Lower leg skin (tissue), 4 donors: ENCODE measurements around the gene ABCG1. TPM values are rescaled to one million over a fixed set of nuclear protein-coding genes. Genes with fewer than 3 reads are reported as not detected.
A peak's percentile ranks its signal among the peaks of the same experiment; 100 is the strongest.

ENCODE experiments used
- DNase-seq, 2 donors: peaks; one replicate each; pipeline ENCODE4 v3.0.0-alpha.2; 2019; ENCODE audit warnings: low spot score in 2 of 2
- H3K4me3 ChIP-seq: fragments of 200-600 bp; sonication (generic); 2 replicates; pipeline ENCODE4 v1.5.1; 2017; ENCODE audit warnings: mild to moderate bottlenecking, low read depth; ENCODE audit not compliant: poor library complexity, severe bottlenecking
- POLR2A ChIP-seq, 2 donors: fragments of 450-650 bp; IDR thresholded peaks; one replicate each; pipeline ENCODE4 v1.6.1; 2016 to 2017; ENCODE audit warnings: antibody characterized with exemption in 2 of 2, mild to moderate bottlenecking in 1 of 2, moderate library complexity in 1 of 2
- WGBS, 2 donors: methylation state at CpG; one replicate each; pipeline ENCODE4 v1.1.5; 2018; 5-methylcytosine and 5-hydroxymethylcytosine counted together
- intact Hi-C: fragments of 100-400 bp; cut with DNase I; formaldehyde crosslinking; loops from one replicate; pipeline ENCODE4 v1.15.0; 2023; ENCODE audit warnings: low total_unique reads
- total RNA-seq, 4 donors: library from RNA; depleted of rRNA; stranded (reverse); fragments of >200 nt; gene quantifications; one replicate each; pipeline ENCODE4 v1.1.0, GENCODE V29; 2016
- TF ChIP-seq, protein P1 (sequence below), 3 donors: fragments of 450-650 bp; IDR thresholded peaks; one replicate each; pipeline ENCODE4 v1.5.1; 2016; ENCODE audit warnings: antibody characterized with exemption in 3 of 3, mild to moderate bottlenecking in 3 of 3, moderate library complexity in 2 of 3

The ABCG1 gene
- total RNA-seq, 4 donors from 2014 or later, result 49.4 to 80.2 (median 52.7) TPM

DNA sequence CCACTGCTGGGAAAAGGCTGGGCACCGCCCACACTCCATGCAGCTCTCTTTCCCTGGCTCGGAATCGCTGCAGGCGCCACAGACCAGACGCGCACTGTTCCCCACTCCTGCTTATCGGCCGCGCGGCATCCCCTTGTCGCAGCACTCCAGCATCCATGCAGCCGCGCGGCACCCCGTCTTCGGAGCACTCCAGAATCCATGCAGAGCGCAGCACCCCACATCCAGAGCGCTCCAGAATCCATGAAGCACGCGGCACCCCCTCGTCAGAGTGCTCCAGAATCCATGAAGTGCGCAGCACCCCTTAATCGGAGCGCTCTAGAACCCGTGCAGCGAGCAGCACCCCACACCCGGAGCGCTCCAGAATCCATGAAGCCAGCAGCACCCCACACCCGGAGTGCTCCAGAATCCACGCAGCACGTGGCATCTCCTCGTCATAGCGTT lies 86.8 kb downstream of the ABCG1 start:
- DNase-seq, result peak in 1 of 2 donors; percentile 81
- no peak overlapping the region for H3K4me3 ChIP-seq
- WGBS, 2 donors, result 94 to 95% methylated on average over 33 of the region's 33 CpGs
- TF ChIP-seq, protein P1, sequence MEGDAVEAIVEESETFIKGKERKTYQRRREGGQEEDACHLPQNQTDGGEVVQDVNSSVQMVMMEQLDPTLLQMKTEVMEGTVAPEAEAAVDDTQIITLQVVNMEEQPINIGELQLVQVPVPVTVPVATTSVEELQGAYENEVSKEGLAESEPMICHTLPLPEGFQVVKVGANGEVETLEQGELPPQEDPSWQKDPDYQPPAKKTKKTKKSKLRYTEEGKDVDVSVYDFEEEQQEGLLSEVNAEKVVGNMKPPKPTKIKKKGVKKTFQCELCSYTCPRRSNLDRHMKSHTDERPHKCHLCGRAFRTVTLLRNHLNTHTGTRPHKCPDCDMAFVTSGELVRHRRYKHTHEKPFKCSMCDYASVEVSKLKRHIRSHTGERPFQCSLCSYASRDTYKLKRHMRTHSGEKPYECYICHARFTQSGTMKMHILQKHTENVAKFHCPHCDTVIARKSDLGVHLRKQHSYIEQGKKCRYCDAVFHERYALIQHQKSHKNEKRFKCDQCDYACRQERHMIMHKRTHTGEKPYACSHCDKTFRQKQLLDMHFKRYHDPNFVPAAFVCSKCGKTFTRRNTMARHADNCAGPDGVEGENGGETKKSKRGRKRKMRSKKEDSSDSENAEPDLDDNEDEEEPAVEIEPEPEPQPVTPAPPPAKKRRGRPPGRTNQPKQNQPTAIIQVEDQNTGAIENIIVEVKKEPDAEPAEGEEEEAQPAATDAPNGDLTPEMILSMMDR (IDR thresholded peaks at IDR 0.05), result no peak
- TF ChIP-seq POLR2A (IDR thresholded peaks at IDR 0.05), result no peak
- intact Hi-C loops, result no loop called here

DNA sequence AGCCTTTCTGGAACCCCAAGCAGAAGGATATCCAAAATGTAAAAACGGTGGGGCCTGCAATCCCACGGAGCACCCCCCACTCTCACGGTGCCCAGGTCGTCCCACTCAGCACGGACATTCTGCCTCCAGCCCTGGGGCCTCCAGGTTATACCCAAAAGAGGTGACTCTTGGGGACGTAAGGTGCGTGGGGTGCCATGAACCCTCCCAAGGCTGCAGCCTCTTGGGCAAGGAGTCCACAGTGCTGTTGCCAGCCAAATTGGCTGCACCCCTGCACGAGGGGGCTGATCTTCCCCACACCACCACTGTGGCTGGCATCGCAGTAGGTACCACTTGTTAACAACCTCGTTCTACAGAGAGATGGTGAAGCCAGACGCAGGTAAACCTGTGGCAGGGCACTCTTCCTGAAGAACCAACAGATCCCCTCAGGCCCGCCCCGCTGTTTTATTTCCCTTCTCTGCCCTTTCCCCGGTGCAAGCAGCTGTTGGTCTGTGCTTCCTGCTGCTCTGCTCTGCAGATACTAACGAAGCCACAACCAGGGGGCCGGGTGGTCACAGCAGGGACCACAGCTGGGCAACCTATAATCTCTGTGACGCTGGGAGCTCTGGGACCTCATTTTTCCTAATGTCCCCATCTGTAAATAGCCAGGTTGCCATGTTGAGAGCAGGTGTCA lies 87.6 kb downstream of the ABCG1 start:
- peak in 1 of 2 donors; percentile 79 for DNase-seq
- no peak overlapping the region for H3K4me3 ChIP-seq
- intact Hi-C loops, result no loop called here
- no peak for TF ChIP-seq POLR2A (IDR thresholded peaks at IDR 0.05)
- TF ChIP-seq, protein P1 (IDR thresholded peaks at IDR 0.05), result no peak
- 66 to 72% methylated on average over 17 of the region's 17 CpGs for WGBS, 2 donors

DNA sequence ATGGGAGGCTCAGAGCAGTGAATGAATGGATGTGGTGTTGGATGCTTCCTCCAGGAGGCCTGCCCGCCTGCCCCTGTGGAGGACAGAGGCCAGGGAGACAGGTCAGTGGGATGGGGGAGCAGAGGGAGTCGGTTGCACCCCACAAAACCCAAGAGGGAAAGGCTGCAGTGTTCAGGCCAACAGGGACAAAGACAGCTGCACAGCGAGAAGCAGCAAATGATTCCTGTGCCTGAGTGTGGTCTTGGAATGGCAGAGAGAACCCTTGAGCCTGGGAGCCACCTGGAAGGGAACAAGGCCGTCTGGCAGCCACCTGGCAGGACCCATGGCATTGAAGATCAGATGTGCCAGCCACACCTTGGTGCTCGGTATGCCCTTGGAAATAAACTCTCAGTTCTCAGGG lies 88.2 kb downstream of the ABCG1 start:
- intact Hi-C loops, result no loop called here
- H3K4me3 ChIP-seq, result no peak overlapping the region
- 60 to 63% methylated on average over 5 of the region's 5 CpGs for WGBS, 2 donors
- TF ChIP-seq POLR2A (IDR thresholded peaks at IDR 0.05), result no peak
- TF ChIP-seq, protein P1 (IDR thresholded peaks at IDR 0.05), result no peak
- DNase-seq, result peak in 1 of 2 donors; percentile 62

DNA sequence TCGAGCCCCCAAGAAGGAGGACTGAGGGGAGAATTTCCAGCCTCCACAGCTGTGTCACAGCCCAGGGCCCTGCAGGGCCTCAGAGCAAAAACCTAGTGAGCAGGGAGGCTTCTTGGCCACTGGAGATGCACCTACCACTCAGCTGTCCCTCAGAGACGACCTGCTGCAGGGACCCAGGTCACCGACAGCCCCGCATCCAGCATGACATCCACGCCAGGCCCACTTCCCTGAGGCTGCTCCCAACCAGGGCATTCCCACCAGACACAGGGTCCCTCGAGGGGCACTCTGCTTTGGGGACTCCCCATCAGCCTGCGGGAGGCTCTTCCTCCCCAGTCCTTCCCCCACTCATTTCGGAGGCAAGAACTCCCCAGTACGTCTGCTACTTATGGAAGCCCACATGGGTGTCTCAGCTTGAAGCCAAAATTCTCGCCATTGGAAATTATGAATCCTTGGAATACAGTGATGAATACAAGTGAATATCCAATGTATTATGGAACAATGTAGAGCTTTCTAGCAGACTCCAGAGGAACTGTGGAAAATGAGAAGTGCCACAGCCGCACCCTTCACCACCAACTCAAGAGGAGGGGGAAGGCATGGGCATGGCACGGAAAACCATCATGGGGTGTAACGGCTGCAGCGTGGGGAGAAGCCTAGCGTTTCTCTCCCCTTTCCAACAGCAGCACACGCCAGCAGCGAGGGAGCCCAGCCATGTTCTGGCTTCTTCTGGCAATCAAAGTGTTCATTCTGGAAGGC lies 89.4 kb downstream of the ABCG1 start:
- no peak overlapping the region for H3K4me3 ChIP-seq
- no peak for TF ChIP-seq POLR2A (IDR thresholded peaks at IDR 0.05)
- TF ChIP-seq, protein P1 (IDR thresholded peaks at IDR 0.05), result no peak
- intact Hi-C loops, result no loop called here
- DNase-seq, result peak in 1 of 2 donors; percentile 84
- 78 to 84% methylated on average over 17 of the region's 17 CpGs for WGBS, 2 donors

DNA sequence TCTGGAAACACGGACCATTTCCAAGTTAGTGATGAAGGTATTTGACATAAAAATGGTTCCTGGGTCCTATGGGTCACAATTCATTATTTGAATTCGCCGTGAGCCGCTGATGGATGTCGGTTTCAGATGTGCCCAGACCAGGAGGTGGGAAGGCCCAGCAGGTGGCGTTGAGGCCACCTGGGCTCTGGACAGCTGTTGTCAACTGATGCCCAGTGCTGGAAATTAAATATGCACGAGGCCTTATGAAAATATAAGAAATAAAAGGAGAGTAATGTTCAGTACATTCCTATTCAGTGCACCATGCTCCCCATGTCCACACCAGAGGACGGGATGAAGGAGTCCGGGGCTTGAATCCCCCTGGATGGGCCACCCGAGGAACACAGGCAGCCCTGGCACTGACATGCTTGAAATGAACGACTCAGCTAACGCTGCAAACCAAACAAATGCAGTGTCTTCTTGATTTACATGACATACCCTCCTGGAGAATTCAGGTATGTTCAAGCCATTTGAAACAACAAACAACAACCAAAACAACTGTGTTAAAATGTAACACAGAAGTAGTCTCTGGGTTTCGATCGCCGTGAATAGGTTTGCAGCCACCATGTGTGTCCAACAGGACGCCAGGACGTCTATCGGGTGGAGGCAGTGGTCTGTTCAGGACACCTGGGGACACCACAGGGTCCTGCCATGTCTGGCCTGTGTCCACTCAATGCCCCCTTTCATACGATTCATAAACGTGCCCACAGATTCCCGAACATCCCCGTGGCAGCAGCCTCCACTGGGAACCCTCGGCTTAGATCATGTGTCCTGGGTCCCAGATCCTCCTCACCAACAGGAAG lies 90.2 kb downstream of the ABCG1 start:
- intact Hi-C loops, result no loop called here
- no peak overlapping the region for H3K4me3 ChIP-seq
- DNase-seq, result peak in 1 of 2 donors; percentile 60
- TF ChIP-seq, protein P1 (IDR thresholded peaks at IDR 0.05), result no peak
- no peak for TF ChIP-seq POLR2A (IDR thresholded peaks at IDR 0.05)
- WGBS, 2 donors, result 59 to 60% methylated on average over 22 to 23 of the region's 23 CpGs
